ENCODE data around the gene STX1A.

- TF ChIP-seq CTCF (IDR thresholded peaks at IDR 0.05; ENCODE audit: low read length) (no peak), EZH2 (IDR thresholded peaks at IDR 0.05; ENCODE audit: borderline replicate concordance, low read length) (no peak)
Observed at GRCh38 chr7:73719806-73720169, 319 bp upstream of the STX1A start.

Measured in OCI-LY1 (cell line).